Measurements from ENCODE around the gene KIF11. TPM values are rescaled to one million over a fixed set of nuclear protein-coding genes. Genes with fewer than 3 reads are reported as not detected.

Gene KIF11
- total and polyA plus RNA-seq, 9 of the 15 experiments (the other 6 are each of a cell fraction or from before 2014, with no cell fraction given), result 11.3 to 54.4 (median 29.2) TPM

- no peak for TF ChIP-seq ZNF395 (CRISPR knock-in tag; IDR thresholded peaks at IDR 0.05)
- peak; percentile 70 for TF ChIP-seq RBFOX2 (IDR thresholded peaks at IDR 0.05; ENCODE audit: low read depth, low read length)
- no peak for TF ChIP-seq NFYB (IDR thresholded peaks at IDR 0.05; ENCODE audit: extremely low read depth, insufficient read length)
- TF ChIP-seq MTA2 (IDR thresholded peaks at IDR 0.05; ENCODE audit: low read depth), result no peak
- TF ChIP-seq NCOA4 (IDR thresholded peaks at IDR 0.05; ENCODE audit: partially characterized antibody), result no peak
- TF ChIP-seq MCM3 (IDR thresholded peaks at IDR 0.05), result no peak
- no peak for TF ChIP-seq JUND (IDR thresholded peaks at IDR 0.05; ENCODE audit: borderline replicate concordance, low read depth, low read length)
- TF ChIP-seq JUND (tag; IDR thresholded peaks at IDR 0.05; ENCODE audit: borderline replicate concordance, low read depth, low read length), result no peak
- peak; percentile 91 to 94 for TF ChIP-seq MLLT1 (IDR thresholded peaks at IDR 0.05)
- TF ChIP-seq ARID3A (IDR thresholded peaks at IDR 0.05; ENCODE audit: borderline replicate concordance, low read depth, low read length), result no peak
- no peak for TF ChIP-seq ZNF239 (CRISPR knock-in tag; IDR thresholded peaks at IDR 0.05)
- no peak for TF ChIP-seq CBX1 (IDR thresholded peaks at IDR 0.05; ENCODE audit: low read depth)
- no peak for TF ChIP-seq ZNF561 (CRISPR knock-in tag; conservative IDR thresholded peaks at IDR 0.05)
- no peak for TF ChIP-seq ZC3H8 (IDR thresholded peaks at IDR 0.05)
- no peak for TF ChIP-seq YY1 (IDR thresholded peaks at IDR 0.05; ENCODE audit: borderline replicate concordance in 1 of 3, control insufficient read depth in 1 of 3, extremely low read depth in 1 of 3, insufficient read depth in 3 of 3, insufficient read length in 1 of 3, insufficient replicate concordance in 2 of 3, low read depth in 1 of 3, low read length in 2 of 3)
- TF ChIP-seq ZNF197 (CRISPR knock-in tag; IDR thresholded peaks at IDR 0.05; ENCODE audit: low read depth), result no peak
- TF ChIP-seq KDM1A (IDR thresholded peaks at IDR 0.05), result peak in 1 of 2 experiments; percentile 32; a peak in 1 of 4 replicates
- no peak for TF ChIP-seq ZNF586 (CRISPR knock-in tag; conservative IDR thresholded peaks at IDR 0.05)
- TF ChIP-seq RAD51 (IDR thresholded peaks at IDR 0.05; ENCODE audit: borderline replicate concordance, low read depth), result no peak
- TF ChIP-seq CBFB (CRISPR knock-in tag; IDR thresholded peaks at IDR 0.05), result no peak
- peak; percentile 56; the same call in 1 of the 2 replicates for TF ChIP-seq LARP7 (IDR thresholded peaks at IDR 0.05)
- no peak for TF ChIP-seq ZBTB49 (CRISPR knock-in tag; IDR thresholded peaks at IDR 0.05; ENCODE audit: borderline replicate concordance)
- no peak for TF ChIP-seq SMAD4 (CRISPR knock-in tag; conservative IDR thresholded peaks at IDR 0.05)
Measured at GRCh38 chr10:92692080-92692671, 99.2 kb downstream of the KIF11 start (continued).

Data from K562 (cell line).